ENCODE data around the gene NEUROG3. TPM values are rescaled to one million over a fixed set of nuclear protein-coding genes. Genes with fewer than 3 reads are reported as not detected.
A peak's percentile ranks its signal among the peaks of the same experiment; 100 is the strongest.

Gene NEUROG3
- total RNA-seq, 1 experiment from 2014 or later: 2.4 TPM

GRCh38 chr10:69569396-69569934, 3.8 kb downstream of the NEUROG3 start:
- no peak for ATAC-seq
- CTCF ChIA-PET: interaction anchor here (1.0 to 10.1 kb wide), 6 partner anchors 9 to 147 kb away, joined by 3 to 117 read pairs (median 16); no protein-coding TSS in a partner anchor

GRCh38 chr10:69568472-69569395, 4.5 kb downstream of the NEUROG3 start:
- CTCF ChIA-PET: interaction anchor here (2.2 to 10.1 kb wide), 7 partner anchors 10 to 119 kb away, joined by 5 to 117 read pairs (median 18); no protein-coding TSS in a partner anchor
- peak; percentile 56 for ATAC-seq
- no peaks in the 10 kb centered on the region for H3K36me3 Mint-ChIP-seq
- H3K27me3 Mint-ChIP-seq (ENCODE audit: low read depth): peaks cover 100% of the 10 kb centered on the region
- H3K4me1 Mint-ChIP-seq: peaks cover 45% of the 10 kb centered on the region
- H3K27ac Mint-ChIP-seq: peak overlapping the region; percentile 88
- POLR2A ChIA-PET: interaction anchor here (0.5 kb wide), 1 partner anchor 242 kb away, joined by 8 read pairs; no protein-coding TSS in a partner anchor
- peak; percentile 85 for DNase-seq (ENCODE audit: low spot score)
- H3K4me3 Mint-ChIP-seq: peak overlapping the region; percentile 88
- H3K9me3 Mint-ChIP-seq: no peaks in the 10 kb centered on the region; the same call in 1 of the 2 replicates
- no peak for TF ChIP-seq KAT7 (CRISPR knock-in tag; IDR thresholded peaks at IDR 0.05; ENCODE audit: borderline replicate concordance)
- no peak for TF ChIP-seq NR1H2 (CRISPR knock-in tag; IDR thresholded peaks at IDR 0.05)
- TF ChIP-seq TEAD1 (CRISPR knock-in tag; IDR thresholded peaks at IDR 0.05): no peak; the same call in 1 of the 2 replicates
- peak; percentile 91 for TF ChIP-seq ZNF281 (CRISPR knock-in tag; IDR thresholded peaks at IDR 0.05)
- no peak for TF ChIP-seq PREB (CRISPR knock-in tag; IDR thresholded peaks at IDR 0.05; ENCODE audit: borderline replicate concordance)
- no peak for TF ChIP-seq OVOL2 (CRISPR knock-in tag; IDR thresholded peaks at IDR 0.05; ENCODE audit: borderline replicate concordance)
- peak; percentile 51; the same call in 1 of the 2 replicates for TF ChIP-seq FOXP1 (CRISPR knock-in tag; IDR thresholded peaks at IDR 0.05; ENCODE audit: borderline replicate concordance)
- TF ChIP-seq SMAD4 (CRISPR knock-in tag; IDR thresholded peaks at IDR 0.05): no peak
- TF ChIP-seq CREM (CRISPR knock-in tag; IDR thresholded peaks at IDR 0.05): no peak

More at GRCh38 chr10:69569396-69569934, 3.8 kb downstream of the NEUROG3 start:
- Mint-ChIP-seq H3K27me3 (ENCODE audit: low read depth) (peaks cover 100% of the 10 kb centered on the region), H3K4me3 (peak overlapping the region; percentile 88), H3K9me3 (no peaks in the 10 kb centered on the region), H3K4me1 (peaks cover 53% of the 10 kb centered on the region), H3K36me3 (no peaks in the 10 kb centered on the region), H3K27ac (peak overlapping the region; percentile 76)
- DNase-seq (ENCODE audit: low spot score): no peak
- TF ChIP-seq ETV6 (CRISPR knock-in tag; IDR thresholded peaks at IDR 0.05) (no peak), ZNF138 (CRISPR knock-in tag; conservative IDR thresholded peaks at IDR 0.05) (no peak), CREB1 (CRISPR knock-in tag; IDR thresholded peaks at IDR 0.05) (no peak), FOXK1 (CRISPR knock-in tag; IDR thresholded peaks at IDR 0.05) (no peak), ZNF671 (CRISPR knock-in tag; IDR thresholded peaks at IDR 0.05) (no peak), CREM (CRISPR knock-in tag; IDR thresholded peaks at IDR 0.05) (no peak), GTF2I (CRISPR knock-in tag; conservative IDR thresholded peaks at IDR 0.05) (no peak), AR (CRISPR knock-in tag; IDR thresholded peaks at IDR 0.05) (no peak), ATF1 (CRISPR knock-in tag; IDR thresholded peaks at IDR 0.05) (no peak), RORB (CRISPR knock-in tag; IDR thresholded peaks at IDR 0.05) (no peak), GABPB1 (CRISPR knock-in tag; IDR thresholded peaks at IDR 0.05) (no peak), ZNF232 (CRISPR knock-in tag; IDR thresholded peaks at IDR 0.05) (no peak), ZNF423 (CRISPR knock-in tag; IDR thresholded peaks at IDR 0.05) (no peak), E2F1 (CRISPR knock-in tag; IDR thresholded peaks at IDR 0.05) (no peak), ZNF317 (CRISPR knock-in tag; IDR thresholded peaks at IDR 0.05; ENCODE audit: borderline replicate concordance, low read depth) (no peak), ERG (CRISPR knock-in tag; IDR thresholded peaks at IDR 0.05) (no peak)
- POLR2A ChIA-PET: interaction anchor here (0.5 to 1.9 kb wide), 2 partner anchors 10 to 242 kb away, joined by 5 to 8 read pairs; no protein-coding TSS in a partner anchor
